Astrocyte of the cerebellum (primary cell): Measurements from ENCODE around the gene GPHN.

Source experiments
- DNase-seq: peaks from one replicate; pipeline ENCODE4 v3.0.0-alpha.2; 2011; ENCODE audit warnings: low read depth
- H3K4me3 ChIP-seq: 2 replicates; pipeline ENCODE4 v1.5.1; 2011; ENCODE audit warnings: mild to moderate bottlenecking, low read depth, low read length, moderate library complexity
- in situ Hi-C: cut with HindIII; loops from 2 replicates; pipeline ENCODE4 v1.10.0; 2017; ENCODE audit warnings: low sequenced_read_pairs
- TF ChIP-seq, protein P1 (sequence below): IDR thresholded peaks from 2 replicates; pipeline ENCODE4 v1.5.1; 2012; ENCODE audit warnings: low read length, low read depth, moderate library complexity, mild to moderate bottlenecking; ENCODE audit errors: missing control alignments

Gene GPHN

DNA sequence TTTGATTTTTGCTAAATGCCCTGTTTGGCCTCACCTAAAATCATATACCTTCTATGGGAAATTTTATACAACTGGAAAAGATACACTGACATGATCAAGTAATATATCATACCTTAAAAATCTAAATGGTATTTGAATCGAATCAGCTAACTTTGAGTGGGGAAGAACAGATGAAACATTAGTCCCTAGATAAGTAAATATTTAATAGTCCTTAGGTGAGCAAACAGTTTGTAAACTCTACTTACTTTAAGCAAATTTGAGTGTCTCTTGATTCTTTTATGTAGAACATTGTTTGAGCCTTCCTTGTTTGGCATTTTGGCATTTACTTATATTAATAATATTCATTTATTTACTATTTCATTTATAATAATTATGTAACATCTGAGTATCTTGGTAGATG lies 485.6 kb downstream of the GPHN start:
- no peak for DNase-seq
- no peak overlapping the region for H3K4me3 ChIP-seq
- in situ Hi-C loops = no loop called here
- TF ChIP-seq, protein P1, sequence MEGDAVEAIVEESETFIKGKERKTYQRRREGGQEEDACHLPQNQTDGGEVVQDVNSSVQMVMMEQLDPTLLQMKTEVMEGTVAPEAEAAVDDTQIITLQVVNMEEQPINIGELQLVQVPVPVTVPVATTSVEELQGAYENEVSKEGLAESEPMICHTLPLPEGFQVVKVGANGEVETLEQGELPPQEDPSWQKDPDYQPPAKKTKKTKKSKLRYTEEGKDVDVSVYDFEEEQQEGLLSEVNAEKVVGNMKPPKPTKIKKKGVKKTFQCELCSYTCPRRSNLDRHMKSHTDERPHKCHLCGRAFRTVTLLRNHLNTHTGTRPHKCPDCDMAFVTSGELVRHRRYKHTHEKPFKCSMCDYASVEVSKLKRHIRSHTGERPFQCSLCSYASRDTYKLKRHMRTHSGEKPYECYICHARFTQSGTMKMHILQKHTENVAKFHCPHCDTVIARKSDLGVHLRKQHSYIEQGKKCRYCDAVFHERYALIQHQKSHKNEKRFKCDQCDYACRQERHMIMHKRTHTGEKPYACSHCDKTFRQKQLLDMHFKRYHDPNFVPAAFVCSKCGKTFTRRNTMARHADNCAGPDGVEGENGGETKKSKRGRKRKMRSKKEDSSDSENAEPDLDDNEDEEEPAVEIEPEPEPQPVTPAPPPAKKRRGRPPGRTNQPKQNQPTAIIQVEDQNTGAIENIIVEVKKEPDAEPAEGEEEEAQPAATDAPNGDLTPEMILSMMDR = no peak

DNA sequence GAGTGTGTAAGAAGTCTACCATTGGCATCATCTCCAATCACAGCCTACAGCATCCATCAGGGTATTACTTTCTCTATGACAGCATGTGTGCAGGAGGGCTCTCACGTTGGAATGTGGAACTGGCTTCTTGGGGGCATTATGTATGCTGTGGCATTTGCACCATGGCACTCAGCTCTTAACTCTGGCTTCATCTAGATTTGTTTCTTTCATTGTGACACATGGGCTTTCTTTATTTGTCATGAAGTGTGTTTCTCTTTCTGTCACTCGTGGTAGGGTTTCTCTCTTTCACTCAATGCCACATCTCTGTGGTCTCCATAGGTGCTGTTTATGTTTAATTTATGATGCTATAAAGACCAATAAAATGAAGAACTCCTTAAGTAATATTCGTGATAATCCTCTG lies 490.1 kb downstream of the GPHN start:
- TF ChIP-seq, protein P1 = no peak
- DNase-seq = no peak
- H3K4me3 ChIP-seq = no peak overlapping the region
- in situ Hi-C loops = no loop called here

DNA sequence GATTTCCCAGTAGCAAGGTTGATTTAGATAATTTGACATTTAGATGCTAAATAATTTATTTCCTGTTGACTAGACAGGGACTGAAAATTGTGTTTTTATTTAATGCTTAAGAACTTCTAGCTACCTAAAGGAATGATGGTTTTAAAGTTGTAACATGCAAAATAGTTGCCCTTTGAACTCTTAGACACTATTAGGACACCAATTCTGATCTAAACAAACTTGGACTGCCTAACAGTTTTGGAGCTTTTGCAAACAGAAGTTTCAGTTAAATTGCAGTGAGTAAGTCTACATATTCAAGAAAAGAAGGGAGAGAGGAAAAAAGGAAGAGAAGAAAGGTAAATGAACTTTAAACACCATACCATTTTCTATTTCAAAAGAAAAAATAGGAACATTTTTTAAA lies 492.0 kb downstream of the GPHN start:
- H3K4me3 ChIP-seq = no peak overlapping the region
- TF ChIP-seq, protein P1 = no peak
- DNase-seq = no peak
- in situ Hi-C loops = no loop called here

DNA sequence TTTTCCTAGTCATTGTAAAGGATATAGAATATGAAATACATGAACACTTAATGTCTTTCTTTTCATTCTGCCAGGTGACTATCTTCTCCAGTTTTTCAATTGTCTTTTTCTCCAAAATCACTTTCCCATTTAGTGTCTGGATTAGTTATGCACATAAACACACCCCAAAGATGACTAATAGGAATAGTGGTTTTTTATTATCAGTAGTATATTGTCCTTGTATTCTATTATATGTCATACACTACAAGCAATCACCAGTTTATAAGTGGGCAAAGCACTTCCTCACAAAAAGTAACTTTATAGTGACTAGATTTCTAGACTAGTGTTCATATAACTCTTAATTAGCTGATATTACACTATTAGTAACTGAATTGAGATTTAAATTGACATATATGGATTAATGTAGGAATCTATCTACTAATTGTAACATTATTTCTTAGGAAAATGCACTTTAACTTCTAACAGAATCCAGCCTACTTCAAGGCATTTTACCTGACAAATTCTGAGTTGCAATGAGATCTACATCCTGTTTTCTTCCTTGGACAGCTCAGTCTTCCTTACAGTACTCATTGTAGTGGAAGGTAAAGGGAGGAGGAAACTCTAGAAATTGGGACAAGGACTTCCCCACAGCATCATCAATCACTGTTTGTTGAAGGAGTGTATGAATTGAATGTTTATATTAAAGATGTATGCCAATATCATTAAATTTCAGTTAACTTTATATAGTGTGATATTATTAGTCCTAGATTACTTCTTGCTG lies 495.2 kb downstream of the GPHN start:
- TF ChIP-seq, protein P1 = no peak
- DNase-seq = no peak
- in situ Hi-C loops = no loop called here
- no peak overlapping the region for H3K4me3 ChIP-seq

DNA sequence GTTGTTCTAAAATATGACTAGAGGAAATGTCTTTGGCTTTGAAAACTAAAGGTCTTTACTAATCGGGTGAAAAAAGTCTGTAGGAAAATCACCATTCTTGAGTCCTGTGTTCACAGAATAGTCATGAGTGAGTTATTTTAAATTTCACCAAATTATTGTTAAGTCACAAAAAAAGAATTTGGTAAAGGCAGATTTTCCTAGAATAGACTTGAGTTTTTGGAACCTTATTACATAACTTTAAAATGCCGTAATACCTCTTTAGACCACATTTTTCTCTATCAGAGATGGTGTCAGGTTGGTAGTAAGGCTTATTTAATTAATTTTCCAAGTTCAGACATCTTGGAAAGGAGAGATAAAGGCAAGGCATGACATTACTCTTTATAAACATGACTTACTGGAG lies 496.6 kb downstream of the GPHN start:
- TF ChIP-seq, protein P1 = no peak
- in situ Hi-C loops = no loop called here
- no peak overlapping the region for H3K4me3 ChIP-seq
- DNase-seq = no peak

DNA sequence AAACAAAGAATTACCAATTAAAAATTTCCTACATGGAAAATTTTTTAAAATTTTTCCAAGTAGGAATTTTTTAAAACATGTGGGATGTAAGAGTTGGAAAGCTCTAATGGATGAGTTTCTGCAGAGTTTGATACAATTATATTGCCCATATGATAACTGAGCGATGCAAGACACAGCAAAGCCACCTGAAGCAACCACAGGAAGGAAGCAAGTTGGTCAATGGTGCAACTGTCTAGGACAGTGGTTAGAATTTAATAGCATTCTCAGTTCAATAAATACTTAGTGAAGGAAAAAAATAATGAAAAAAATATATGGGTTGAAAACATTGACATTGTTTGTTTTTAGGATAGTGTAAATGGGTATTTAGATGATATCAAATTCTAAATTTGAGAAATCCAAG lies 502.7 kb downstream of the GPHN start:
- TF ChIP-seq, protein P1 = no peak
- in situ Hi-C loops = no loop called here
- DNase-seq = no peak
- no peak overlapping the region for H3K4me3 ChIP-seq
